Neural cell (in vitro differentiated cells): ENCODE data around the gene ZCCHC14. TPM values are rescaled to one million over a fixed set of nuclear protein-coding genes. Genes with fewer than 3 reads are reported as not detected.

Experiments
- H2AFZ ChIP-seq: fragments of 200-600, 300-800 bp; sonication (generic), shearing (Covaris generic); 2 replicates; pipeline ENCODE4 v1.6.0; 2014; ENCODE audit warnings: low read depth, mild to moderate bottlenecking, antibody characterized with exemption, low read length, moderate library complexity
- H3F3A ChIP-seq: fragments of 200-600 bp; shearing (Covaris generic); 2 replicates; pipeline ENCODE4 v1.6.1; 2016; ENCODE audit warnings: mild to moderate bottlenecking, moderate library complexity, mixed read lengths, antibody characterized with exemption, low read length; ENCODE audit not compliant: insufficient read depth, poor library complexity, severe bottlenecking
- H3K27ac ChIP-seq: fragments of 200-600, 300-800 bp; sonication (generic), shearing (Covaris generic); 2 replicates; pipeline ENCODE4 v1.5.1; 2014; ENCODE audit warnings: mild to moderate bottlenecking, low read length, moderate library complexity
- H3K27me3 ChIP-seq: fragments of 300-800, 200-600 bp; sonication (generic), shearing (Covaris generic); 2 replicates; pipeline ENCODE4 v1.6.0; 2014; ENCODE audit warnings: mild to moderate bottlenecking, low read depth, low read length, moderate library complexity; ENCODE audit not compliant: insufficient read depth
- H3K36me3 ChIP-seq: fragments of 300-800, 200-600 bp; sonication (generic), shearing (Covaris generic); 2 replicates; pipeline ENCODE4 v1.5.1; 2014; ENCODE audit warnings: mild to moderate bottlenecking, antibody characterized with exemption, low read length, moderate library complexity; ENCODE audit not compliant: insufficient read depth
- H3K4me2 ChIP-seq: fragments of 300-800, 200-600 bp; sonication (generic), shearing (Covaris generic); 2 replicates; pipeline ENCODE4 v1.6.0; 2014; ENCODE audit warnings: mild to moderate bottlenecking, low read length
- H3K4me3 ChIP-seq: fragments of 300-800, 200-600 bp; sonication (generic), shearing (Covaris generic); 2 replicates; pipeline ENCODE4 v1.5.1; 2014; ENCODE audit warnings: mild to moderate bottlenecking, low read length, moderate library complexity
- H3K79me2 ChIP-seq: fragments of 200-600 bp; shearing (Covaris generic); replicated peaks from 2 replicates; pipeline ENCODE4 v1.6.0; 2014; ENCODE audit warnings: mild to moderate bottlenecking, low read length, moderate library complexity; ENCODE audit not compliant: insufficient read depth
- H3K9ac ChIP-seq: fragments of 300-800, 200-600 bp; sonication (generic), shearing (Covaris generic); 2 replicates; pipeline ENCODE4 v1.6.1; 2016; ENCODE audit warnings: mild to moderate bottlenecking, low read length, mixed read lengths
- H3K9me2 ChIP-seq: fragments of 200-600 bp; shearing (Covaris generic); 2 replicates; pipeline ENCODE4 v1.6.1; 2016; ENCODE audit warnings: mild to moderate bottlenecking, low read length, mixed read lengths; ENCODE audit not compliant: insufficient read depth
- H3K9me3 ChIP-seq: fragments of 200-600, 300-800 bp; sonication (generic), shearing (Covaris generic); 2 replicates; pipeline ENCODE4 v1.6.1; 2016; ENCODE audit warnings: mild to moderate bottlenecking, mixed run types, low read length, moderate library complexity, mixed read lengths
- H4K20me1 ChIP-seq: fragments of 200-600 bp; shearing (Covaris generic); 2 replicates; pipeline ENCODE4 v1.6.1; 2016; ENCODE audit warnings: mild to moderate bottlenecking, mixed run types; ENCODE audit not compliant: insufficient read depth
- EP300 ChIP-seq: fragments of 450-650 bp; conservative IDR thresholded peaks from 2 replicates; pipeline ENCODE4 v1.6.1; 2014; ENCODE audit warnings: antibody characterized with exemption, mild to moderate bottlenecking, moderate library complexity; ENCODE audit not compliant: poor library complexity, severe bottlenecking
- EZH2 ChIP-seq: fragments of 200-600, 300-800 bp; shearing (Covaris generic), sonication (generic); IDR thresholded peaks from 2 replicates; pipeline ENCODE4 v1.6.1; 2014; ENCODE audit warnings: antibody characterized with exemption, low read length, borderline replicate concordance, mild to moderate bottlenecking; ENCODE audit not compliant: insufficient read depth, poor library complexity, severe bottlenecking
- MXI1 ChIP-seq: fragments of 450-650 bp; conservative IDR thresholded peaks from 2 replicates; pipeline ENCODE4 v1.6.1; 2014; ENCODE audit warnings: antibody characterized with exemption, mild to moderate bottlenecking; ENCODE audit not compliant: poor library complexity, severe bottlenecking
- POLR2AphosphoS5 ChIP-seq: IDR thresholded peaks from 2 replicates; pipeline ENCODE4 v1.6.1; 2012
- RAD21 ChIP-seq: fragments of 450-650 bp; conservative IDR thresholded peaks from 2 replicates; pipeline ENCODE4 v1.6.1; 2014; ENCODE audit warnings: antibody characterized with exemption, mild to moderate bottlenecking, moderate library complexity
- REST ChIP-seq: IDR thresholded peaks from 2 replicates; pipeline ENCODE4 v1.6.1; 2012; ENCODE audit warnings: borderline replicate concordance
- SMC3 ChIP-seq: fragments of 450-650 bp; conservative IDR thresholded peaks from 2 replicates; pipeline ENCODE4 v1.6.1; 2014; ENCODE audit warnings: antibody characterized with exemption, mild to moderate bottlenecking, moderate library complexity; ENCODE audit not compliant: poor library complexity
- TAF1 ChIP-seq: IDR thresholded peaks from 2 replicates; pipeline ENCODE4 v1.6.1; 2012; ENCODE audit warnings: low read depth
- polyA plus RNA-seq: library from polyadenylated mRNA; depleted of rRNA; stranded (reverse); fragments of >200 nt; gene quantifications from 2 replicates; pipeline ENCODE4 v1.2.3, GENCODE V29; 2014
- TF ChIP-seq, protein P1 (sequence below): fragments of 450-650 bp; IDR thresholded peaks from 2 replicates; pipeline ENCODE4 v1.5.1; 2014; ENCODE audit warnings: antibody characterized with exemption, mild to moderate bottlenecking, moderate library complexity; ENCODE audit not compliant: poor library complexity, severe bottlenecking

The ZCCHC14 gene
- polyA plus RNA-seq, 1 donor from 2014 or later: 22.1 TPM

DNA sequence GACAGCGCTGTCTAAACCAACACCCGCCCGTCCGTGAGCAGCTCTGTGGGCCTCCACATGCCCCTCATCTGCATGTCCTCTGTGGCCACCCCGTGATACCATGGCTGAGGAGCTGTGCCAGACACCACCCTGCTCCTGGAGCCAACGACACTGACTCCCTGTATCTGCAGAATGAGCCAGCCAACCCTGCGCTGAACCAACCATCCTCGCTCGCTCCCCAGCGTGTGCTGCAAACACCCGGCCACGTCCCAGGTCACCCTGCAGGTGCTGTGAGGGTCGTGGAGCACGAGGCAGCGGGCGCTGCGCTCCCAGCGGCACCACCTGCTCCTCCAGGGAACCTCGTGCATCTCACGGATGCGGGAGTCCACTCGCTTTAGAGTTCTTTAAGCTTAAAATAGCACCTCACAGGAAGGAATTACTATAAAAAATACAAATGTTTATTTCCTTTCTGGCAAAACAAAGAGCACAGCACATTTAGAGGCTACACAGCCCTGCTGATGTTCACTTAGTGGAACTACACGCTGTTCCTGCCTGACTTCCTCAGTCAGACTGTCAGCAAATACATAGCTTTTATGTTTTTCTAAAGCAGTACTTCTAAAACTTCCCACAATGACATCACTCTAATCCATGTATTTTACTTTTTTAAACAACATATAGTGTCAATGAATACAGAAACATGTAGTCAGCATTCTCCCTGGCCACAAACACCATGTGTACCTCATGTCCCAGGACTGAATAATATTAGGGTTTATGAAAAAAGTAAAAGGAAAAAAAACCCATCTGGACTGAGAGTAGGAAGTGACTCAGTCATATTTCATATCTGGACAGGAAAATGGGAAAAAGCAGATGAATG is 57.2 kb downstream of the ZCCHC14 start (continued):
- TF ChIP-seq EP300: no peak
- no peak for TF ChIP-seq SMC3

GRCh38 chr16:87434146-87434667 is 58.6 kb downstream of the ZCCHC14 start:
- H3K4me2 ChIP-seq: no peak overlapping the region
- H3K79me2 ChIP-seq: no peaks in the 10 kb centered on the region

More at GRCh38 chr16:87434146-87434667, 58.6 kb downstream of the ZCCHC14 start:
- Histone ChIP-seq H3K9ac (no peak overlapping the region), H4K20me1 (no peaks in the 10 kb centered on the region), H3K9me3 (no peaks in the 10 kb centered on the region), H3F3A (no peaks in the 10 kb centered on the region), H3K27ac (no peak overlapping the region), H3K9me2 (no peaks in the 10 kb centered on the region), H3K4me3 (no peak overlapping the region), H3K36me3 (no peaks in the 10 kb centered on the region), H2AFZ (no peak overlapping the region), H3K27me3 (no peaks in the 10 kb centered on the region)
- TF ChIP-seq EZH2 (no peak), TAF1 (no peak), MXI1 (no peak), POLR2AphosphoS5 (no peak), SMC3 (no peak), REST (no peak), EP300 (no peak), RAD21 (no peak)
- TF ChIP-seq, protein P1, sequence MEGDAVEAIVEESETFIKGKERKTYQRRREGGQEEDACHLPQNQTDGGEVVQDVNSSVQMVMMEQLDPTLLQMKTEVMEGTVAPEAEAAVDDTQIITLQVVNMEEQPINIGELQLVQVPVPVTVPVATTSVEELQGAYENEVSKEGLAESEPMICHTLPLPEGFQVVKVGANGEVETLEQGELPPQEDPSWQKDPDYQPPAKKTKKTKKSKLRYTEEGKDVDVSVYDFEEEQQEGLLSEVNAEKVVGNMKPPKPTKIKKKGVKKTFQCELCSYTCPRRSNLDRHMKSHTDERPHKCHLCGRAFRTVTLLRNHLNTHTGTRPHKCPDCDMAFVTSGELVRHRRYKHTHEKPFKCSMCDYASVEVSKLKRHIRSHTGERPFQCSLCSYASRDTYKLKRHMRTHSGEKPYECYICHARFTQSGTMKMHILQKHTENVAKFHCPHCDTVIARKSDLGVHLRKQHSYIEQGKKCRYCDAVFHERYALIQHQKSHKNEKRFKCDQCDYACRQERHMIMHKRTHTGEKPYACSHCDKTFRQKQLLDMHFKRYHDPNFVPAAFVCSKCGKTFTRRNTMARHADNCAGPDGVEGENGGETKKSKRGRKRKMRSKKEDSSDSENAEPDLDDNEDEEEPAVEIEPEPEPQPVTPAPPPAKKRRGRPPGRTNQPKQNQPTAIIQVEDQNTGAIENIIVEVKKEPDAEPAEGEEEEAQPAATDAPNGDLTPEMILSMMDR: no peak
